ENCODE data around the gene KRT77.

The KRT77 gene

DNA sequence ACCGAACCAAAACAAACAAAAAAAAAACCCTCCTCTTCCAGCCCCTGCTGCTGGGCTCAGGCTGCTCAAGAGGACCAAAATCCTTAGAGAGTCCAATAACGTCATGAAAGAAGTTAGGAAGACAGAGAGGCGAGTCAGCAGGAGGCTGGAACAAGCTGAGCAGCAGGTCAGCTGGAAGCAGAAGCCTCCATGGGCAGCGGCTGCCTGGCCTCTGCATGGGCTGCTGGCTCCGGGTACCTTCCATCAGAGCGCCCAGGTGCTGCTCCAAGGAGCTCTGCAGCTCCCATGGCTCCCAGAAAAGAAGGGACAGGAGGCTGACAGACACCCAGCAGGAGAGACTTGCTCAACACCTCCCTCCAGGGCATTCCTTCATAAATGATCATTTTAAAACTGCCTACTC, 48.1 kb downstream of the KRT77 start:
- no peak for DNase-seq (ENCODE audit: low spot score)

DNA sequence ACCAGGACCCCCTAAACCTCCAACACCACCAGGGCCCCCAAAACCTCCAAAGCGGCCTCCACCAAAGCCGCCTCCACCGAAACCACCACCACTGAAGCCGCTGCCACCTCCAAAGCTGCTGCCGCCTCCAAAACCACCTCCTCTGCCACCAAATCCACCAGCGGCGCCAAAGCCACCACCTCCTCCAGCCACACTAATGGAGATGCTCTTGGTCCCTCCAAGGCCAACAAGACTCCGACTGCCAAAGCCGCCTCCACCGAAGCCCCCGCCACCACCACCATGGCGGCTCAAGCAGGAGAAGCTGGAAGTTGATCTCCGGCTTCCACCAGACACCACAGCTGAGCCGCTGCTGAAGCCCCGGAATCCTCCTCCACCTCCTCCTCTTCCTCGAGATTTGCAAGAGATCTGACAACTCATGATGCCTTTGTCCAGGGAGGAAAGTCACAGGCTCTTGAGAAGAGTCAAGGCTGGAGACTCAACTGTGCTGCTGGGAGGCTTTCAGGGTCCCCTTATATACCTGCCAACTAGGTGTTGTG, 51.5 kb downstream of the KRT77 start, which contains the start of gene KRT2:
Gene KRT2 (minus strand): TSS at position 486 of the 536 bp plus-strand sequence. CDS start 69 bp downstream, at position 417.
- no peak for DNase-seq (ENCODE audit: low spot score)

DNA sequence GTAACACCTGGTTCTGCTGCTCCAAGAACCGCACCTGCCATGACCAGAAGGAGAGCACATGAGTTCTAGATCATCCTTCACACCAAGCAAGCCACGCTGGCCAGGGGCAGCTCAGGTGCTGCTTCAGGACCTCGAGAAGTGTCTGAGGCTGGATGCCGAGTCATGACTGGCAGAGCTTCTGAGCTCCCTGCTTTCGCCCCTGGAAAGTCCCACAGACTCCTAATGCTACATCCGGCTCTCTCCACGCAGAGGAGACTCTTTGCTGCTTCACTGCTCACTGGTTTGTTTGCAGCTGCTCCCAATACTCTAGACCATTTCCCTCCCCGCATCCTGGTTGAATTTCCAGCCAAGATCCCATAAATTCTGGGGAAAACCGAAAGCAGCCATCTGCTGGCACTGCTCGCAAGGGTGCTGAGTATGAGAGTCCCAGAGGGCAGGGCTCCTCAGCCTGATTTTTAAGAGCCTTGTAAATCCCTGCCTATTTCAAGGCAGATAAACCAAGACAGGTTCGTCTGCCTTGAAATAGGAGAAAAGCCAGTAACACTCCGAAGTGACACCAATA, 52.7 kb downstream of the KRT77 start:
- DNase-seq (ENCODE audit: low spot score), result no peak

DNA sequence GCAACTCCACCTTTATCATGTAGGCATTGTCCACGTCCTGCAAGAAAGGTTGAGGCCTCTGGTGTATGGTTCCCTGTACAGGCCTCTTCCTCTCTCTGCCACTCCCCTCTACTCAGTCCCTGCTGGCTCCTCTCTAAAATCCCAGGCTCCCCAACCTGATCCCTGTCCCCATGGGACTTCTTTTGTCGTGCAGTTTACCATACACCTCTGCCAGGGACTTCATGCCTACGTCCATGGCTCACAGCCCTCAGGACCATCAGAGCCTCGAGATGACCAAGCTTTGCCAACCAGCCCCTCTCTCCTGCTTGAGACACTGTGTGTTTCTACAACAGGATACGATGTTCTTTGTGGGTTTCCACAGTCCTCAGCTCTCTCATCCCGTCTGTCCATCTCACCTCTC, 54.3 kb downstream of the KRT77 start:
- DNase-seq (ENCODE audit: low spot score), result no peak

DNA sequence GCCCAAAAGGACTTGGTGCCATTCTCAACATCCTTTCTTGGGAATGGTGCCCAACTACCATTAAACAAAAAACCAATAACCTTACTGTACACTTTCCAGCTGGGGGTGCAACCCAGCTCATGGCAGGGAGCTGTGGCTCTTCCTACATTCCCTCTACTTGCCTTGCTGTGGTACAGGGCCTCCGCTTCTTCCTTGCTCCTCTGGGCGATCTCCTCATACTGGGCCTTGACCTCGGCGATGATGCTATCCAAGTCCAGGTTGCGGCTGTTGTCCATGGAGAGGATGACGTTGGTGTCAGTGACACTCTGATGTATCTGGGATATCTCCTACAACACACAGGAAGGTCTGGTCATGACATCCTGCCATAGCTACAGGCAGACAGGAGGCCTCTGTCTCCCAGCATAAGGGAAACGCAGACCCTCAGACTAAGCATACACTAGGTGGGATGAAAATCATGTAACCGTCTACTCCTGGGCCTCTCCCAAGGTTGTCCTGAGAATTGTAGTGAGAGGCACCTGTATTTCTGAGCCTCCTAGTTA, 55.2 kb downstream of the KRT77 start:
- no peak for DNase-seq (ENCODE audit: low spot score)

DNA sequence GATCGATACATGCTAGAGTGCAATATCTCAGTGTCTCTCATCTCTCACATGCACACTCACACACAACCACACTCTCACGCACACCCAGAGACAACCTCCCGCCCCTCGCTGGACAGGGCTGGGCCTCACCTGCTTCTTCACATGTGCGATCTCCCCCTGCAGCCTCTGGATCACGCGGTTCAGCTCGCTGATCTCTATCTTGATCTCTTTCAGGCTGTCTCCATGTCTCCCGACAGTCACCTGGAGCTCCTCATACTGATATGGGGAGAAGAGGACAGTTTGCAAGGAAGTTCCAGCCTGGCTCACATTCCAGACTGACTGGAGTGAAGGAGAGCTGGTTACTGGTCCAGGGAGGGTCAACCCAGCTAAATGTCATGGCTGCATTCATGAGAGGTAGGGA, 55.7 kb downstream of the KRT77 start:
- no peak for DNase-seq (ENCODE audit: low spot score)

DNA sequence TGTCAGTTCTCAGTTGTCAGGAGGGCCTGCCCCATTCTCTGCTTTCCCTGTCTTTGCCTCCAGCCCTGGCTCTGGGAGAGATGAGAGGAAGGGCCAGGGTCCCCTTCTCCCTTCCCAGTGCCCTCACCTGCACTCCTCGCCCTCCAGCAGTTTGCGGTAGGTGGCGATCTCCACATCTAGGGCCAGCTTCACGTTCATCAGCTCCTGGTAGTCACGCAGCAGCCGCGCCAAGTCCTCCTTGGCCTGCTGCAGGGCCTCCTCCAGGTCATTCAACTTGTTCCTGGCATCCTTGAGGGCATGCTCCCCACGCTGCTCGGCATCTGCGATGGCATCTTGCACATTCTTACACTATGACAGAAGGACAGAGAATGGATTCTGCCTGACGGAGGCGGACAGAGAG, 56.7 kb downstream of the KRT77 start:
- no peak for DNase-seq (ENCODE audit: low spot score)

DNA sequence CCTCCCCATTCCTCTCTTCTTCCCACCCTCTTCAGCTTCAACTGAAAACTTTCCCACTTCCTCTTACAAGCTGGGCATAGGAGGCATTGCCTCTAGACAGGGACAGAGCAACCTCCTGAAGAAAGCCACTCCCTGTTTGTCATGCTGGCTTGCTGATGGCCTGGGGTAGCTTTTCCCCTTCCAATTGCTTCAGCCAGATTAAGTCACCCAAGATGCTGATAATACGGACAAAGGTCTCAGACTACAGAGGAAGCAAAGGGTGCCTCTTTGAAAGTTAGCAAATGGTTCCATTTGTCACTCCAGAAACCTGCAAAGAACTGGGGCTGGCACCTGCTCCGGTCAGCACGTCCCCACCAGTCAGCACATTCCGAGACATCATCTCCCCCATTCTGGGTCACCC, 57.3 kb downstream of the KRT77 start:
- DNase-seq (ENCODE audit: low spot score), result no peak

DNA sequence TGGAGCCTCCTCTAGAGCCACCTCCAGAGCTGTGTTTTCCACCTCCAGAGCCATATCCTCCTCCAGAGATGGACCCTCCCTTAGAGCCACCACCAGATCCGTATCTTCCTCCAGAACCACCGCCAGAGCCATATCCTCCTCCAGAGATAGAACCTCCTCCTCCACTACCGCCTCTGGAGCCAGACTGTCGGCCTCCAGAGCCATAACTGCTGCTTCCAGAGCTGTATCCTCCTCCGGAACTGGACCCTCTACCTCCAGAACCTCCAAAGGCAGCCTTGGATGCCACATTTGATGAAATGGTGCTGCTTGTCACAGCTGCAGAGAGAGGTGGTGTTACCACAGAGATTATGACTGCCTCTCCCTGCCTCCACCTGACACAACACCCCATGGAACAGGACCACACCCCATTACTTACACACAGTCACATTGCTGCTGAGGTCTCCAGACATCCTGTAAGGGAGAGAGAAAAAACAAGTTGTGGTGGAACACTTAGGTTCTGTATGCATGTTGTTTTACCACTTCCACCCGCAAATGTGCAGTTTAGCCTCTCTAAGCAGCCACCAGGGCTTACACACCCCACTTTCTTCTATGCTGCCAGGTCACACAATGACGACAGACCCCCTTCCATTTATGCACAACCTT, 58.1 kb downstream of the KRT77 start:
- peak; percentile 40 for DNase-seq (ENCODE audit: low spot score)

DNA sequence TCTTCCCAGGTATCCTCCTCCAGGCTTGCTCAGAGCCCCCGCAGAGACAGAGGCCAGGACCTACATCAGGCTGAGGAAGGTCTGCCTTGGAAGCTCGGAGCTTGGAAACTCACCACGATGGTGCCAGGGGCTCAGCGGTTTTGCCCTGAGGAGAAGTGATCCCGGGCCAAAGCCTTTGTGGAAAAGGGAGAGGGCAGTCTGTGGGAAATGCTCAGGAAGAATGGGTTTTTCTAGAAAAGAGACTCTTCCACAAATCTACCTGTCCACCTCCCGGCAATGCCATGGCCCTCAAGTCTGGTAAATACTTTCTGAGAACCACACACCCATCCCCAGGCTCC, 59.3 kb downstream of the KRT77 start:
- no peak for DNase-seq (ENCODE audit: low spot score)

DNA sequence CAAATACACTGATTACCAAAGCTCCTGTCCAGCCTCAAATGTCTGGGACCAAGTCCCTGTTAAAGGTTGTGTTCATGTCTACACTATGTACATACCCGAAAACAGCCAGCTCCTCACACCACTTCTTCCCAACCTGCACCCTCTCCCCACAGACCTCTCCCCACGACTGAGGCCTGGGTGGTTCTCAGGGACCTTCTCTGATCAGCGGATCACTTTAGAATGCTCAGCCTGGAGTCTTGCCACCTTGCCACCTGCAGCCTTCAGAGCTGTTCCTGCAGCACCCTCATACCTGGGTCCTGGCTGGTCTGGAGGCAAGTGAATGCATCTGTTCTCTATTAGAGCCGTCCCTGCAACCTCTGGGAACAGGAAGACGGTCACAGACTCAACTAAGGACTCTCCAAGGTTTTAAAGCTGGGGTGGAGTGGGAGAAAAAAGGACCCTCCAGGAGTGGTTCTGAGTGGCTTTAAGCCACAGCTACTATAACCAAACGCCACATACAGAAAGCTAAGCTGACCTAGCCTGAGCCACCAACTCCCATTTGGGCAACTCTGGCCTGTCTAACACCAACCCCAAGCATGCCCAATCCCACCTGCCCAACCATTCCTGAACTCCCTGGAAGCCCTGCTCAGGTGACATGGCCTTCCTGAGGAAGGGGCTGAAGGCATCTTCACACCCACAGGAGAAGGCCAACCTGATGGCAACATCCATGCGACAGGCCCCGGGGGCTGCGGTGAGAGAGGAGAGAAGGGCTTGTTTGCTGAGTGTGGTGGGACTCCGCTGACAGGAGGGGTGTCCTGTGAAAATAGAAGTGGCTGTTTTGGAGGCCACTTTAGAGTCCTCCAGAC, 59.9 kb downstream of the KRT77 start:
- no peak for DNase-seq (ENCODE audit: low spot score)

DNA sequence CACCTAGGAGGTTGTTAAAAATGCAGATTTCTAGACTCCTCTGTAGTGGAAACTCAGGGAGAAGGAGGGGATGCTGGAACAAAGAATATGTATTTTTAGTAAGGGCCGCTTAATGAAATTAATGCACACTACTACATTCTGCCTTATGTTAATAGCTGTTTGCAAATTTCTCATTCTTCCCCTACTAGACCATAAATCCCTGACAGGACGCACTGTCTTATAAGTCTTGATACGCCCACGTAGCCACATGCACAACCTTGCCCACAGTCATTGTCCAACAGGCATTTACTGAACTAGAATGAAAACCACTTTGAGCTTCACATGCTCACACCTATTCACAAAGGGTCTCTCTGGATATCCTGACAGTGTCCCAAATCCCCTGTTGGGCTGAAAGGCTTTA, 61.9 kb downstream of the KRT77 start:
- DNase-seq (ENCODE audit: low spot score), result no peak
